OCI-LY7 (cell line): Measurements from ENCODE around the gene DCC. TPM values are rescaled to one million over a fixed set of nuclear protein-coding genes. Genes with fewer than 3 reads are reported as not detected.
"Not testable (repeated sequence)": the region's sequence is repeated elsewhere in the genome, so short reads cannot be mapped to it uniquely, and the experiment has no call there.

Experiments used
- BruUV-seq: library from RNA; stranded (reverse); fragments of 400-500 nt; replicated peaks from 2 replicates; lab custom pipeline; 2021; lab: Mats Ljungman, UMichigan
- CTCF ChIA-PET: fragments of 300-600 bp; sonication (Branson Sonifier 250); formaldehyde crosslinking; loops from one replicate; lab custom pipeline; 2022; ENCODE audit warnings: antibody characterized with exemption; ENCODE audit not compliant: unreplicated experiment; lab: Charles Lee
- POLR2A ChIA-PET: fragments of 300-600 bp; sonication (Branson Sonifier 250); formaldehyde crosslinking; loops from one replicate; lab custom pipeline; 2022; ENCODE audit warnings: antibody characterized with exemption; lab: Charles Lee
- DNase-seq: peaks from one replicate; pipeline ENCODE4 v3.0.0-alpha.2; 2015; ENCODE audit warnings: low spot score
- H2AFZ ChIP-seq: fragments of 200-600 bp; sonication (generic), shearing (Covaris generic); 2 replicates; pipeline ENCODE4 v1.6.1; 2014; ENCODE audit warnings: mild to moderate bottlenecking, antibody characterized with exemption, low read length, moderate library complexity
- H3K27ac ChIP-seq: fragments of 200-600 bp; sonication (generic); 2 replicates; pipeline ENCODE4 v1.5.1; 2014; ENCODE audit warnings: mixed run types, low read depth, mild to moderate bottlenecking, moderate library complexity, low read length, inconsistent platforms; ENCODE audit not compliant: poor library complexity, severe bottlenecking
- H3K36me3 ChIP-seq: fragments of 200-600 bp; sonication (generic); 2 replicates; pipeline ENCODE4 v1.6.1; 2014; ENCODE audit warnings: mild to moderate bottlenecking, antibody characterized with exemption, low read length, moderate library complexity, mixed read lengths; ENCODE audit not compliant: insufficient read depth
- H3K4me1 ChIP-seq: fragments of 200-600 bp; sonication (generic); 2 replicates; pipeline ENCODE4 v1.5.1; 2014; ENCODE audit warnings: mild to moderate bottlenecking, low read length; ENCODE audit not compliant: insufficient read depth, poor library complexity, severe bottlenecking
- H3K4me2 ChIP-seq: fragments of 200-600 bp; sonication (generic); 2 replicates; pipeline ENCODE4 v1.6.1; 2014; ENCODE audit warnings: mild to moderate bottlenecking, low read length
- H3K4me3 ChIP-seq: fragments of 200-600 bp; sonication (generic); 2 replicates; pipeline ENCODE4 v1.5.1; 2014; ENCODE audit warnings: mild to moderate bottlenecking, low read depth, low read length; ENCODE audit not compliant: poor library complexity, severe bottlenecking
- H3K79me2 ChIP-seq: fragments of 200-600 bp; sonication (generic); 2 replicates; pipeline ENCODE4 v1.6.1; 2016; ENCODE audit warnings: low read depth, mild to moderate bottlenecking, low read length, moderate library complexity, mixed read lengths; ENCODE audit not compliant: insufficient read depth
- H3K9me2 ChIP-seq: fragments of 200-600 bp; sonication (generic); 2 replicates; pipeline ENCODE4 v1.6.1; 2016; ENCODE audit warnings: mild to moderate bottlenecking, low read length, mixed read lengths; ENCODE audit not compliant: insufficient read depth
- H3K9me3 ChIP-seq: fragments of 200-600 bp; sonication (generic); 2 replicates; pipeline ENCODE4 v1.6.1; 2014; ENCODE audit warnings: mild to moderate bottlenecking, mixed run types, low read length, mixed read lengths
- H4K20me1 ChIP-seq: fragments of 200-600 bp; sonication (generic); 2 replicates; pipeline ENCODE4 v1.6.1; 2014; ENCODE audit warnings: mild to moderate bottlenecking, antibody characterized with exemption, low read length, moderate library complexity, mixed read lengths; ENCODE audit not compliant: insufficient read depth
- EZH2phosphoT487 ChIP-seq: fragments of 200-600 bp; sonication (generic); IDR thresholded peaks from 2 replicates; pipeline ENCODE4 v1.6.1; 2018; ENCODE audit warnings: low read depth, borderline replicate concordance, mild to moderate bottlenecking, mixed run types, antibody characterized with exemption, low read length, moderate library complexity, mixed read lengths
- intact Hi-C: fragments of 100-400 bp; cut with micrococcal nuclease; formaldehyde crosslinking; loops from one replicate; pipeline ENCODE4 v1.10.0; 2022; ENCODE audit not compliant: unreplicated experiment
- total RNA-seq, 2 experiments: library from RNA; depleted of rRNA in 1 of 2; stranded (reverse); fragments of >200 nt in 1 of 2; shearing (Covaris generic) in 1 of 2; gene quantifications; 2 replicates each; pipeline ENCODE4 v1.2.3, GENCODE V29; 2014 to 2022
- TF ChIP-seq, protein P1 (sequence below): fragments of 200-600 bp; sonication (generic); conservative IDR thresholded peaks from 2 replicates; pipeline ENCODE4 v1.5.1; 2014; ENCODE audit warnings: mild to moderate bottlenecking, antibody characterized with exemption, low read length, moderate library complexity, mixed read lengths

DCC gene
- total RNA-seq, 2 experiments from 2014 or later = not detected

DNA sequence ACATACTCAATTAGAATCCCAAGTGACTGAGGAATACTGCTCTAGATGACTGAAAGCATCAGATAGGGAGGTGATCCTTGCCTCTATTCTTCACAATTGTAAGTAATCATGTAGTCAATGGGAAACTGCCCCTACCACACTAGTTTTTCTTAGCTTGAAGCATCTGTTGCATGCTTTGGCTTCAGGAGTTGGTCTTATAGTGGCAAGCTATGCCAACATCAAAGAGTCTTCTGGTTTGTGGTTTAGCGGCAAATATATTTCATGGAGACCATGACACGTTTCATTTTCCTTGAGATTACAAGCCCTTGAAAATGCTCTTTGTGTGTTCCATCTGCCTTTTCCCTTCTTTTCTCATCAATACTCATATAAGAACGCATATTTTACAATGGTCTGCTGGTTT, 12.9 kb downstream of the DCC start:
- CTCF ChIA-PET = no interaction called here
- Histone ChIP-seq H3K9me3 (no peaks in the 10 kb centered on the region), H3K27ac (no peak overlapping the region), H3K4me3 (no peak overlapping the region), H3K9me2 (no peaks in the 10 kb centered on the region), H2AFZ (no peak overlapping the region), H3K4me1 (no peaks in the 10 kb centered on the region), H4K20me1 (no peaks in the 10 kb centered on the region), H3K79me2 (no peaks in the 10 kb centered on the region), H3K36me3 (no peaks in the 10 kb centered on the region), H3K4me2 (no peak overlapping the region)
- TF ChIP-seq, protein P1, sequence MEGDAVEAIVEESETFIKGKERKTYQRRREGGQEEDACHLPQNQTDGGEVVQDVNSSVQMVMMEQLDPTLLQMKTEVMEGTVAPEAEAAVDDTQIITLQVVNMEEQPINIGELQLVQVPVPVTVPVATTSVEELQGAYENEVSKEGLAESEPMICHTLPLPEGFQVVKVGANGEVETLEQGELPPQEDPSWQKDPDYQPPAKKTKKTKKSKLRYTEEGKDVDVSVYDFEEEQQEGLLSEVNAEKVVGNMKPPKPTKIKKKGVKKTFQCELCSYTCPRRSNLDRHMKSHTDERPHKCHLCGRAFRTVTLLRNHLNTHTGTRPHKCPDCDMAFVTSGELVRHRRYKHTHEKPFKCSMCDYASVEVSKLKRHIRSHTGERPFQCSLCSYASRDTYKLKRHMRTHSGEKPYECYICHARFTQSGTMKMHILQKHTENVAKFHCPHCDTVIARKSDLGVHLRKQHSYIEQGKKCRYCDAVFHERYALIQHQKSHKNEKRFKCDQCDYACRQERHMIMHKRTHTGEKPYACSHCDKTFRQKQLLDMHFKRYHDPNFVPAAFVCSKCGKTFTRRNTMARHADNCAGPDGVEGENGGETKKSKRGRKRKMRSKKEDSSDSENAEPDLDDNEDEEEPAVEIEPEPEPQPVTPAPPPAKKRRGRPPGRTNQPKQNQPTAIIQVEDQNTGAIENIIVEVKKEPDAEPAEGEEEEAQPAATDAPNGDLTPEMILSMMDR = no peak
- TF ChIP-seq EZH2phosphoT487 = no peak
- intact Hi-C loops = no loop called here
- no TSS peak for BruUV-seq
- POLR2A ChIA-PET = no interaction called here
- no peak for DNase-seq

DNA sequence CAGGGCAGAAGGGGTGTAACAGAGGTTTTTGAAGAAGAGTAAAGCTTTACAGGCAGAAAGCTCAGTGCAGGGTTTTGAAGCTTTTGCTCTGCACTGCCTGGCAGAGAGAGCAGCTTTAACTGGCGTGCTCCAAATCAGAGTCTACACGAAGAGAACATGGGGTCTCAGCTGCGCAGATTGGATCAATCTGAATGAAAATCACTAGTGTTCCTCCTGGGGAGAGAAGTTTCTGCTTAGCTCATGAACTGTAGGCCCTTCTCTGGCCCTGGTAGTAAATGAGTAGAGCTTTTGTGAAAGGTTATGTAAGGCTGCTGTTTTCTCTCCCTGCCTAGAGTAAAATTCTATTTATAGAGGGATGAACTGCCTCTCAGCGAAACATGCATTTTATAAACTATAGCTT, 13.6 kb downstream of the DCC start:
- BruUV-seq = no TSS peak
- H4K20me1 ChIP-seq = no peaks in the 10 kb centered on the region
- H3K4me3 ChIP-seq = no peak overlapping the region
- no peaks in the 10 kb centered on the region for H3K4me1 ChIP-seq
- no peak overlapping the region for H2AFZ ChIP-seq
- no peak overlapping the region for H3K27ac ChIP-seq
- no peaks in the 10 kb centered on the region for H3K79me2 ChIP-seq
- H3K9me3 ChIP-seq = no peaks in the 10 kb centered on the region
- DNase-seq = no peak
- no peaks in the 10 kb centered on the region for H3K36me3 ChIP-seq
- POLR2A ChIA-PET = interaction anchor here (0.6 kb wide), 1 partner anchor 62 kb away, joined by 3 read pairs; no protein-coding TSS in a partner anchor
- no peaks in the 10 kb centered on the region for H3K9me2 ChIP-seq
- CTCF ChIA-PET = no interaction called here
- H3K4me2 ChIP-seq = no peak overlapping the region
- intact Hi-C loops = no loop called here
- TF ChIP-seq, protein P1 = no peak
- TF ChIP-seq EZH2phosphoT487 = no peak

DNA sequence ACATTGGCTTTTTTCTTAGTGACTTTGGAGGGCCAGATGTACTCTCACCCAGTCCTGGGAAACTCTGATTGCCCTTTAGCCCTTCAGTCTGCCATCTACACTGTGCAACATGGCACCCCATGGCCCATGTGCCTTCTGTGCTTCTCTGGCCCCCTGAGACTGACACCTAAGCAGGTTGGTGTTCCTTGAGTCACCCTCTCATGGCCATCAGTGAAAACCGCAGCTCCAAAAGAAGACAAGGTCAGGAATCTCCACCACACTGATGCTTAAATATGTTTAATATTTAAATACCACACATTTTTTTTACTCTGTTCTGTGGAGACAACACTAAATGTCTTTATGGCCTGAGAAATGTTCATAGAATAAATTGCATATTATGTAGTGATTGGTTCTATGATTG, 23.9 kb downstream of the DCC start:
- no peak overlapping the region for H3K4me2 ChIP-seq
- H3K4me3 ChIP-seq = no peak overlapping the region
- no peaks in the 10 kb centered on the region for H4K20me1 ChIP-seq
- H3K36me3 ChIP-seq = no peaks in the 10 kb centered on the region
- no peaks in the 10 kb centered on the region for H3K9me3 ChIP-seq
- H3K79me2 ChIP-seq = no peaks in the 10 kb centered on the region
- no peaks in the 10 kb centered on the region for H3K4me1 ChIP-seq
- ChIA-PET POLR2A (no interaction called here), CTCF (no interaction called here)
- no TSS peak for BruUV-seq
- H3K9me2 ChIP-seq = no peaks in the 10 kb centered on the region
- TF ChIP-seq, protein P1 = no peak
- TF ChIP-seq EZH2phosphoT487 = no peak
- H2AFZ ChIP-seq = no peak overlapping the region
- DNase-seq = no peak
- intact Hi-C loops = no loop called here
- H3K27ac ChIP-seq = no peak overlapping the region

DNA sequence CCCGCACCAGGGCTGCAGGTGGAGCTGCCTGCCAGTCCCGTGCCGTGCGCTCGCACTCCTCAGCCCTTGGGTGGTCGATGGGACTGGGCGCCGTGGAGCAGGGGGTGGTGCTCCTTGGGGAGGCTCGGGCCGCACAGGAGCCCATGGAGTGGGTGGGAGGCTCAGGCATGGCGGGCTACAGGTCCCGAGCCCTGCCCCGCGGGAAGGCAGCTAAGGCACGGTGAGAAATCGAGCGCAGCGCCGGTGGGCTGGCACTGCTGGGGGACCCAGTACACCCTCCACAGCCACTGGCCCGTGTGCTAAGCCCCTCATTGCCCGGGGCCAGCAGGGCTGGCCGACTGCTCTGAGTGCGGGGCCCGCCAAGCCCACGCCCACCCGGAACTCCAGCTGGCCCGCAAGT, 26.9 kb downstream of the DCC start:
- H3K4me1 ChIP-seq, H3K4me2 ChIP-seq, CTCF ChIA-PET, POLR2A ChIA-PET, H3K9me2 ChIP-seq, DNase-seq, H3K4me3 ChIP-seq, H3K27ac ChIP-seq, H2AFZ ChIP-seq, intact Hi-C loops, BruUV-seq, H3K9me3 ChIP-seq, H4K20me1 ChIP-seq, H3K79me2 ChIP-seq, H3K36me3 ChIP-seq: not testable (repeated sequence)
